H9 (cell line): ENCODE data around the gene TAS2R13. TPM values are rescaled to one million over a fixed set of nuclear protein-coding genes. Genes with fewer than 3 reads are reported as not detected.

Experiments used
- DNase-seq: peaks from one replicate; pipeline ENCODE4 v3.0.0-alpha.2; 2017
- H2AFZ ChIP-seq: one replicate; pipeline ENCODE4 v1.6.1; 2013; ENCODE audit warnings: mild to moderate bottlenecking, low read length, control low read depth, moderate library complexity
- H2AK5ac ChIP-seq: 2 replicates; pipeline ENCODE4 v1.6.1; 2013; ENCODE audit warnings: low read length, control low read depth, mixed read lengths; ENCODE audit not compliant: insufficient read length
- H2BK120ac ChIP-seq: one replicate; pipeline ENCODE4 v1.6.1; 2013; ENCODE audit warnings: low read depth, mild to moderate bottlenecking, low read length, control low read depth, inconsistent platforms; ENCODE audit not compliant: poor library complexity, severe bottlenecking
- H2BK12ac ChIP-seq: 2 replicates; pipeline ENCODE4 v1.6.1; 2013; ENCODE audit warnings: low read length, control low read depth, mixed read lengths, low read depth; ENCODE audit not compliant: insufficient read length
- H2BK15ac ChIP-seq: 2 replicates; pipeline ENCODE4 v1.6.1; 2013; ENCODE audit warnings: low read depth, low read length, control low read depth
- H2BK20ac ChIP-seq: one replicate; pipeline ENCODE4 v1.6.1; 2013; ENCODE audit warnings: low read depth, mild to moderate bottlenecking, low read length, control low read depth, inconsistent platforms; ENCODE audit not compliant: poor library complexity, severe bottlenecking
- H2BK5ac ChIP-seq: 2 replicates; pipeline ENCODE4 v1.6.1; 2013; ENCODE audit warnings: low read length, control low read depth, mixed read lengths; ENCODE audit not compliant: insufficient read length
- H3K14ac ChIP-seq: 2 replicates; pipeline ENCODE4 v1.6.1; 2013; ENCODE audit warnings: low read length, control low read depth; ENCODE audit not compliant: insufficient read depth
- H3K18ac ChIP-seq: 2 replicates; pipeline ENCODE4 v1.6.1; 2013; ENCODE audit warnings: low read depth, mild to moderate bottlenecking, mixed read lengths, low read length, control low read depth; ENCODE audit not compliant: insufficient read length
- H3K23ac ChIP-seq: 2 replicates; pipeline ENCODE4 v1.6.1; 2013; ENCODE audit warnings: low read length, control low read depth, mixed read lengths, low read depth; ENCODE audit not compliant: insufficient read length
- H3K23me2 ChIP-seq: 2 replicates; pipeline ENCODE4 v1.6.1; 2013; ENCODE audit warnings: low read depth, mild to moderate bottlenecking, mixed read lengths, low read length, control low read depth; ENCODE audit not compliant: insufficient read length, poor library complexity, severe bottlenecking
- H3K27ac ChIP-seq: 2 replicates; pipeline ENCODE4 v1.5.1; 2013; ENCODE audit warnings: low read length, control low read depth, mixed read lengths, low read depth; ENCODE audit not compliant: insufficient read length
- H3K27me3 ChIP-seq: 2 replicates; pipeline ENCODE4 v1.6.1; 2013; ENCODE audit warnings: low read length, control low read depth, inconsistent platforms; ENCODE audit not compliant: insufficient read depth
- H3K4ac ChIP-seq: 2 replicates; pipeline ENCODE4 v1.6.1; 2013; ENCODE audit warnings: low read depth, mild to moderate bottlenecking, control low read depth, inconsistent platforms, low read length, moderate library complexity
- H3K4me1 ChIP-seq: 2 replicates; pipeline ENCODE4 v1.6.1; 2013; ENCODE audit warnings: low read length, control low read depth, inconsistent platforms; ENCODE audit not compliant: insufficient read depth
- H3K4me2 ChIP-seq: 2 replicates; pipeline ENCODE4 v1.6.1; 2013; ENCODE audit warnings: low read length, control low read depth, mixed read lengths; ENCODE audit not compliant: insufficient read length, insufficient read depth
- H3K56ac ChIP-seq: 2 replicates; pipeline ENCODE4 v1.6.1; 2013; ENCODE audit warnings: low read depth, mild to moderate bottlenecking, mixed read lengths, low read length, control low read depth; ENCODE audit not compliant: insufficient read length
- H3K79me1 ChIP-seq: 2 replicates; pipeline ENCODE4 v1.6.1; 2013; ENCODE audit warnings: low read depth, mild to moderate bottlenecking, moderate library complexity, low read length, control low read depth, inconsistent platforms; ENCODE audit not compliant: insufficient read depth, poor library complexity, severe bottlenecking
- H3K79me2 ChIP-seq: 2 replicates; pipeline ENCODE4 v1.6.1; 2013; ENCODE audit warnings: low read length, control low read depth, inconsistent platforms; ENCODE audit not compliant: insufficient read depth
- H3K9ac ChIP-seq: 2 replicates; pipeline ENCODE4 v1.6.1; 2013; ENCODE audit warnings: low read length, control low read depth, mixed read lengths; ENCODE audit not compliant: insufficient read length; ENCODE audit errors: extremely low read depth
- H3K9me3 ChIP-seq: one replicate; pipeline ENCODE4 v1.6.1; 2013; ENCODE audit warnings: low read depth, low read length, inconsistent platforms; ENCODE audit not compliant: control insufficient read depth
- H3T11ph ChIP-seq: one replicate; pipeline ENCODE4 v1.6.1; 2013; ENCODE audit warnings: mild to moderate bottlenecking, low read length, control low read depth, inconsistent platforms
- H4K20me1 ChIP-seq: one replicate; pipeline ENCODE4 v1.6.1; 2013; ENCODE audit not compliant: control insufficient read depth, insufficient read length, insufficient read depth
- H4K5ac ChIP-seq: 2 replicates; pipeline ENCODE4 v1.6.1; 2013; ENCODE audit warnings: low read depth, mild to moderate bottlenecking, mixed read lengths, low read length, control low read depth; ENCODE audit not compliant: insufficient read length
- H4K8ac ChIP-seq: replicated peaks from 2 replicates; pipeline ENCODE4 v1.6.1; 2013; ENCODE audit warnings: low read length, control low read depth, mixed read lengths, low read depth; ENCODE audit not compliant: insufficient read length
- H4K91ac ChIP-seq: 2 replicates; pipeline ENCODE4 v1.6.1; 2013; ENCODE audit warnings: low read depth, mild to moderate bottlenecking, moderate library complexity, mixed read lengths, low read length, control low read depth; ENCODE audit not compliant: insufficient read length
- H3K27ac Mint-ChIP-seq, 3 experiments: 2 replicates in 2 of 3; 3 replicates in 1 of 3; pipeline ENCODE4 v1.8.0; 2020 to 2021; ENCODE audit warnings: mixed read lengths in 3 of 3, mild to moderate bottlenecking in 1 of 3, moderate library complexity in 1 of 3
- H3K27me3 Mint-ChIP-seq: 2 replicates; pipeline ENCODE4 v1.8.0; 2021; ENCODE audit warnings: low read depth, mild to moderate bottlenecking, moderate library complexity, mixed read lengths
- H3K36me3 Mint-ChIP-seq, 3 experiments: 2 replicates in 2 of 3; 3 replicates in 1 of 3; pipeline ENCODE4 v1.8.0; 2020 to 2021; ENCODE audit warnings: low read depth in 3 of 3, mixed read lengths in 3 of 3; ENCODE audit not compliant: insufficient read depth in 1 of 3
- H3K4me1 Mint-ChIP-seq, 2 experiments: 2 replicates each; pipeline ENCODE4 v1.8.0; 2020; ENCODE audit warnings: mixed read lengths in 2 of 2
- H3K4me3 Mint-ChIP-seq, 2 experiments: 2 replicates in 1 of 2; 3 replicates in 1 of 2; pipeline ENCODE4 v1.8.0; 2020 to 2021; ENCODE audit warnings: mild to moderate bottlenecking in 2 of 2, mixed read lengths in 2 of 2, moderate library complexity in 1 of 2
- H3K9me3 Mint-ChIP-seq, 2 experiments: 2 replicates in 1 of 2; 3 replicates in 1 of 2; pipeline ENCODE4 v1.8.0; 2020; ENCODE audit warnings: mild to moderate bottlenecking in 2 of 2, mixed read lengths in 2 of 2, moderate library complexity in 1 of 2
- CTCF ChIP-seq: fragments of 200-600 bp; sonication (generic); conservative IDR thresholded peaks from 3 replicates; pipeline ENCODE4 v1.8.0; 2021; ENCODE audit warnings: antibody characterized with exemption, mild to moderate bottlenecking
- WGBS: extraction: QIAGEN DNeasy Blood & Tissue Kit; methylation state at CpG from one replicate; pipeline ENCODE4 v1.1.7; 2013; ENCODE audit warnings: missing lambda C conversion rate, low lambda C conversion rate, mixed read lengths; ENCODE audit not compliant: insufficient read length; ENCODE audit errors: extremely low coverage; 5-methylcytosine and 5-hydroxymethylcytosine counted together
- total RNA-seq: library from RNA; stranded (reverse); gene quantifications from 2 replicates; pipeline ENCODE4 v1.2.1, GENCODE V29; 2021

Gene TAS2R13
- total RNA-seq, 1 experiment from 2014 or later: 0.50 TPM

GRCh38 chr12:10910380-10910779 lies 1.0 kb upstream of the TAS2R13 start:
- H2BK15ac ChIP-seq: no peak overlapping the region
- no peak overlapping the region for H4K91ac ChIP-seq
- H2BK5ac ChIP-seq: no peak overlapping the region

More at GRCh38 chr12:10910380-10910779, 1.0 kb upstream of the TAS2R13 start:
- Mint-ChIP-seq H3K27me3 (no peaks in the 10 kb centered on the region), H3K27ac (no peak overlapping the region), H3K9me3 (no peaks in the 10 kb centered on the region; a peak in 1 of 5 replicates), H3K4me3 (no peak overlapping the region), H3K36me3 (peaks cover 0 to 5% (median 0%) of the 10 kb centered on the region in 3 experiments; a peak in 2 of 7 replicates), H3K4me1 (peaks cover 0 to 3% of the 10 kb centered on the region in 2 experiments; a peak in 2 of 4 replicates)
- Histone ChIP-seq H3K56ac (no peak overlapping the region), H3K4me2 (no peak overlapping the region), H3K23ac (no peak overlapping the region), H3K9me3 (no peaks in the 10 kb centered on the region), H4K5ac (no peak overlapping the region), H2BK20ac (no peak overlapping the region), H3K79me1 (no peaks in the 10 kb centered on the region), H4K20me1 (no peaks in the 10 kb centered on the region), H2AFZ (no peak overlapping the region), H3K79me2 (no peaks in the 10 kb centered on the region), H2BK12ac (no peak overlapping the region), H3T11ph (no peak overlapping the region), H4K8ac (no peak overlapping the region), H3K4ac (no peak overlapping the region), H2AK5ac (no peak overlapping the region), H3K4me1 (no peaks in the 10 kb centered on the region), H2BK120ac (no peak overlapping the region), H3K27ac (no peak overlapping the region), H3K18ac (no peak overlapping the region), H3K14ac (no peak overlapping the region), H3K9ac (no peak overlapping the region), H3K27me3 (no peaks in the 10 kb centered on the region), H3K23me2 (no peaks in the 10 kb centered on the region)
- no peak for TF ChIP-seq CTCF
- no peak for DNase-seq
- no CpG with 5 or more reads among the region's 8 CpGs for WGBS
